ENCODE measurements around the gene SLC22A23.

DNA sequence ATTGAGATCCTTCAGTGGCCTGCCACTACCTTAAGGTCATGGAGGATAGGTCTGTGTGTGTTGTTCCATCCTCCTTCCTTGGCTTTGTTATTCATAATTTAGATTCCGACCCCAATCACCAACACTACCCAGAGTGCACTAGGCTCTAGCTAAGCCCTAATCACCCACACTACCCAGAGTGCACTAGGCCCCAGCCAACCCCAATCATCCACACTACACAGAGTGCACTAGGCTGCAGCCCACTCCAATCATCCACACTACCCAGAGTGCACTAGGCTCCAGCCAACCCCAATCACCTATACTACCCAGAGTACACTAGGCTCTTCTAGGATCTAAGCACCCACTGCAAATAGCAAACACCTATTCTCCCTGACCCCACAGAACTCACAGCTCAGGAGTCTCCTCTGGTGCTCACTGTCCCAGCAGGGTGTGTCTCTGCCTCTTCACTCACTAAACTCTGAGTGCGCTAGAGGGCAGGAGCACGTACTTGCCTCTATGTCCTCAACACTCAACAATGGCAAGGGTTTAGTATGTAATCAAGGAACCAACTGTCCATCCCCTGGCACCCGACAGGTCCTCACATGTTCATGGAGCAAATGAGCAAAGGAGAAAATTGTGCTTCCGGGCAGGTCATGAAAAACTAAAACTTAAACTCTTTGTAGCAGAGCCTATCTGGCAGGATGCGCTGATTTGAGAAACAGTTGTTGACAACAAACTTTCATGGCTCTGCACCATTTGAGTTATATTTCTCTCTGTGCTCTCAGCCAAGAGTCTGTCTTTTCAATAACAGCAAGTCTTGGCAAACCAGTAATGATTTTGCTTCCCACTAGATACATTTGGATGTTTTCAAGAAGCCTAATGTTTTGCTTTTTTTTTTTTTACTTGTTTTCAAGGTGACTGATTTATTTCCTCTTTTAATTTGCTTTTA is 54.3 kb downstream of the SLC22A23 start:
- TF ChIP-seq, protein P1, sequence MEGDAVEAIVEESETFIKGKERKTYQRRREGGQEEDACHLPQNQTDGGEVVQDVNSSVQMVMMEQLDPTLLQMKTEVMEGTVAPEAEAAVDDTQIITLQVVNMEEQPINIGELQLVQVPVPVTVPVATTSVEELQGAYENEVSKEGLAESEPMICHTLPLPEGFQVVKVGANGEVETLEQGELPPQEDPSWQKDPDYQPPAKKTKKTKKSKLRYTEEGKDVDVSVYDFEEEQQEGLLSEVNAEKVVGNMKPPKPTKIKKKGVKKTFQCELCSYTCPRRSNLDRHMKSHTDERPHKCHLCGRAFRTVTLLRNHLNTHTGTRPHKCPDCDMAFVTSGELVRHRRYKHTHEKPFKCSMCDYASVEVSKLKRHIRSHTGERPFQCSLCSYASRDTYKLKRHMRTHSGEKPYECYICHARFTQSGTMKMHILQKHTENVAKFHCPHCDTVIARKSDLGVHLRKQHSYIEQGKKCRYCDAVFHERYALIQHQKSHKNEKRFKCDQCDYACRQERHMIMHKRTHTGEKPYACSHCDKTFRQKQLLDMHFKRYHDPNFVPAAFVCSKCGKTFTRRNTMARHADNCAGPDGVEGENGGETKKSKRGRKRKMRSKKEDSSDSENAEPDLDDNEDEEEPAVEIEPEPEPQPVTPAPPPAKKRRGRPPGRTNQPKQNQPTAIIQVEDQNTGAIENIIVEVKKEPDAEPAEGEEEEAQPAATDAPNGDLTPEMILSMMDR (IDR thresholded peaks at IDR 0.05) = no peak
- TF ChIP-seq EP300 (IDR thresholded peaks at IDR 0.05) (no peak), POLR2A (IDR thresholded peaks at IDR 0.05) (no peak)
